ENCODE measurements around the gene ACTL7A.

Gene ACTL7A

DNA sequence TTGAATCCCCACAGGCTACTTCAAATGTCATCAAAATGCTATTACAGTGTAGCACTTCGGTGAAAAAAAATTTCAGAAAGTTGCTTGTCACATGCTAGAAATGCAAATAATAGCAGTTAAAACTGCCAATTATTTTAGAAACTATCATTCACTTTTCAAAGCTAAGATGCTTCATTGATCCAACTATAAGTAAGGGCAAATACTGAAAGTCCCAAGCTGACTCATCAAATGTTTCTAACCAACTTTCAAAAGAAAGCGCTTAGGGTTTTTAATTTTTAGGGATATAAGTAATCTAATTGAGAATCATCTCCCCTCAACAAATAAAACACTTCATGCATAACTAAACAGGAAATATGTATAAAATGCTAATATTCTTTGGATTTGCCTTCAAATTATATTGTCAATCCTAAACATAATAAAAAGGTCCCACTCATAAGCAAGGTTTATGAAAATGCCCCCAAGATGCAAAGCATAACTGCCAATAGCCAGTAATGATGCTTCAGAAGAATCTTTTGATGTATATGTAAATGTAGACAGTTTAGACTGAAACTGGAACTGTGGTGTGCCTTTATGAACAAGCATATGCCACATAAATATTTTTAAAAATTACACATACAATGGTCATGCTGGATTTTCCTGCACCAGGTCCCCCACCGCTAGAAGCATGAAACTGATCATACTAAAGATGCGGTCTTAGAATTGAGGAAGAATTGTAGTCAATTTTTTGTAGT lies 12.2 kb downstream of the ACTL7A start:
- TF ChIP-seq, protein P1, sequence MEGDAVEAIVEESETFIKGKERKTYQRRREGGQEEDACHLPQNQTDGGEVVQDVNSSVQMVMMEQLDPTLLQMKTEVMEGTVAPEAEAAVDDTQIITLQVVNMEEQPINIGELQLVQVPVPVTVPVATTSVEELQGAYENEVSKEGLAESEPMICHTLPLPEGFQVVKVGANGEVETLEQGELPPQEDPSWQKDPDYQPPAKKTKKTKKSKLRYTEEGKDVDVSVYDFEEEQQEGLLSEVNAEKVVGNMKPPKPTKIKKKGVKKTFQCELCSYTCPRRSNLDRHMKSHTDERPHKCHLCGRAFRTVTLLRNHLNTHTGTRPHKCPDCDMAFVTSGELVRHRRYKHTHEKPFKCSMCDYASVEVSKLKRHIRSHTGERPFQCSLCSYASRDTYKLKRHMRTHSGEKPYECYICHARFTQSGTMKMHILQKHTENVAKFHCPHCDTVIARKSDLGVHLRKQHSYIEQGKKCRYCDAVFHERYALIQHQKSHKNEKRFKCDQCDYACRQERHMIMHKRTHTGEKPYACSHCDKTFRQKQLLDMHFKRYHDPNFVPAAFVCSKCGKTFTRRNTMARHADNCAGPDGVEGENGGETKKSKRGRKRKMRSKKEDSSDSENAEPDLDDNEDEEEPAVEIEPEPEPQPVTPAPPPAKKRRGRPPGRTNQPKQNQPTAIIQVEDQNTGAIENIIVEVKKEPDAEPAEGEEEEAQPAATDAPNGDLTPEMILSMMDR (IDR thresholded peaks at IDR 0.05): no peak
- Mint-ChIP-seq H3K27ac (no peak overlapping the region), H3K27me3 (ENCODE audit: low read depth, poor library complexity) (no peaks in the 10 kb centered on the region), H3K36me3 (ENCODE audit: low read depth) (peaks cover 93% of the 10 kb centered on the region), H3K4me1 (peaks cover 5% of the 10 kb centered on the region), H3K4me3 (no peak overlapping the region), H3K9me3 (peaks cover 15% of the 10 kb centered on the region)
- no peak for DNase-seq

- H3K27ac Mint-ChIP-seq: no peak overlapping the region
- no peaks in the 10 kb centered on the region for H3K4me1 Mint-ChIP-seq
- no peaks in the 10 kb centered on the region for H3K27me3 Mint-ChIP-seq (ENCODE audit: low read depth, poor library complexity)
- peaks cover 10% of the 10 kb centered on the region for H3K9me3 Mint-ChIP-seq
- no peak for DNase-seq
- H3K4me3 Mint-ChIP-seq: no peak overlapping the region
- H3K36me3 Mint-ChIP-seq (ENCODE audit: low read depth): peaks cover 92% of the 10 kb centered on the region
- TF ChIP-seq, protein P1 (IDR thresholded peaks at IDR 0.05): no peak
Measured at GRCh38 chr9:108876425-108876824, 14.4 kb downstream of the ACTL7A start.

- Mint-ChIP-seq H3K4me3 (no peak overlapping the region), H3K27me3 (ENCODE audit: low read depth, poor library complexity) (no peaks in the 10 kb centered on the region), H3K27ac (no peak overlapping the region), H3K9me3 (no peaks in the 10 kb centered on the region), H3K4me1 (no peaks in the 10 kb centered on the region), H3K36me3 (ENCODE audit: low read depth) (peaks cover 87% of the 10 kb centered on the region)
- TF ChIP-seq, protein P1 (IDR thresholded peaks at IDR 0.05): no peak
- no peak for DNase-seq
Measured at GRCh38 chr9:108877524-108877923, 15.5 kb downstream of the ACTL7A start.

DNA sequence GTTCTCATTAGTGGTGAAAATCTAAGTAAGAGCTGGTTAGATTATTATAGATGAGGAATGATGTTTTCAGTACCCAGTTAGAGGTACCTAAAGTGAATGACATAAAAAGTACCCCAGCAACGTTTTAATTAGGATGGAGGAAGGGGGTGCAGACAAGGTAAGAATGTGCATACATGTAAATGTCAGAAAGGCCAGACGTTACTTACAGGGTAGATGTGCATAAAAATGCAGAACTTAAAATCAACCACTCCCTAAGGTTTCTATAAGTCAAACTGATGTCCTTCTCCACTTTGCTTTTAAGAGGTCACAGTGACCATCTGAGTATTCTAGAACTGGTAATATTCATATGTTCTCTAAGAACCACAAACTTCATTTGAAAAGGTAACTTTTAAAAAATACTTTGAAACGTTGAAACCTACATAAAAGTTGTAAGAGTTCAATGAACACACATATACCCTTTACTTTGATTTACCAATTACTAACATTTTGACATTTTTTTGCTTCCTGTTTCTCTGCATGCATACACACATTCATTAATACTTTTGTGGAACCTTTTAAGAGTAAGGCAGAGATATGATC lies 18.8 kb downstream of the ACTL7A start:
- H3K27me3 Mint-ChIP-seq (ENCODE audit: low read depth, poor library complexity): no peaks in the 10 kb centered on the region
- H3K27ac Mint-ChIP-seq: no peak overlapping the region
- no peaks in the 10 kb centered on the region for H3K9me3 Mint-ChIP-seq
- TF ChIP-seq, protein P1 (IDR thresholded peaks at IDR 0.05): no peak
- no peak for DNase-seq
- H3K4me1 Mint-ChIP-seq: no peaks in the 10 kb centered on the region
- no peak overlapping the region for H3K4me3 Mint-ChIP-seq
- peaks cover 74% of the 10 kb centered on the region for H3K36me3 Mint-ChIP-seq (ENCODE audit: low read depth)

- Mint-ChIP-seq H3K27me3 (ENCODE audit: low read depth, poor library complexity) (no peaks in the 10 kb centered on the region), H3K4me3 (no peak overlapping the region), H3K9me3 (no peaks in the 10 kb centered on the region), H3K27ac (no peak overlapping the region), H3K4me1 (no peaks in the 10 kb centered on the region), H3K36me3 (ENCODE audit: low read depth) (peaks cover 71% of the 10 kb centered on the region)
- TF ChIP-seq, protein P1 (IDR thresholded peaks at IDR 0.05): no peak
- no peak for DNase-seq
Measured at GRCh38 chr9:108882052-108882888, 20.2 kb downstream of the ACTL7A start.
